ENCODE measurements around the gene LETMD1. TPM values are rescaled to one million over a fixed set of nuclear protein-coding genes. Genes with fewer than 3 reads are reported as not detected.

Gene LETMD1
- total and polyA plus RNA-seq, 2 of the 8 experiments (the other 6 are each of a cell fraction or from before 2014, with no cell fraction given), result 39.4 to 65.3 TPM

DNA sequence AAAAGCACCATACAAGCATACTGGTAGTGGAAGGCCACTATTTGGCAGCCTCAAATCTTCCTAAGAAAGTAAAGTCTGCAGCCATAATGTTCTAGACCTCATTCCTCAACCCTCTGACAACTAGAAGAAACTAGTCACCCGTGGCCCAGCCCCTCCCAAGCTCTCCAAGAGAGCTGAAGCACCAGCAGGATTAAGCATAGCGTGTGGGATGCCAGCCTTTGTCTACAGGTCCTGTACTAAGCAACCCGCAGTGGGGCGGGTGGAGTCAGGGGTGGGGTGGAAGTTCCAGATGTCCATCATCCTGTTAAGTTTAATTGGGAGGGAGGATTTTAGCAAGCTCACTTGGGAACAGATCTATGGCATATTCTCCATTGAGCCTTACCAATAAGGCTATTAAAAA is 36.2 kb upstream of the LETMD1 start:
- Histone ChIP-seq H4K20me1 (replicated peaks in 1 of 2; ENCODE audit: control insufficient read depth in 1 of 2, insufficient read depth in 2 of 2, low read length in 2 of 2) (no peaks in the 10 kb centered on the region), H3K4me2 (ENCODE audit: insufficient read depth in 1 of 2, low read depth in 2 of 2, low read length in 2 of 2) (no peak overlapping the region), H3K79me1 (ENCODE audit: low read depth, low read length) (peaks cover 2% of the 10 kb centered on the region; the same call in 1 of the 2 replicates), H2BK15ac (ENCODE audit: low read length) (no peak overlapping the region), H3K4ac (replicated peaks; ENCODE audit: insufficient read length, low read depth, low read length) (no peak overlapping the region), H4K8ac (ENCODE audit: extremely low read depth, insufficient read depth, low read length) (no peak overlapping the region), H4K91ac (replicated peaks; ENCODE audit: insufficient read length, low read length) (no peak overlapping the region), H3K18ac (ENCODE audit: extremely low read depth, low read length) (no peak overlapping the region), H2BK120ac (replicated peaks; ENCODE audit: low read depth, low read length) (no peak overlapping the region), H3K27ac (ENCODE audit: low read depth, low read length) (no peak overlapping the region), H2BK12ac (ENCODE audit: low read depth, low read length) (no peak overlapping the region), H3K27me3 (replicated peaks in 1 of 4; ENCODE audit: control insufficient read depth in 3 of 4, extremely low read depth in 1 of 4, insufficient read depth in 3 of 4, low read length in 3 of 4) (no peaks in the 10 kb centered on the region), H3K23me2 (ENCODE audit: low read depth, low read length) (no peaks in the 10 kb centered on the region), H3K36me3 (ENCODE audit: control insufficient read depth in 2 of 4, insufficient read depth in 4 of 4, low read length in 3 of 4) (peaks cover 0 to 4% (median 0%) of the 10 kb centered on the region in 4 experiments; a peak in 3 of 8 replicates), H2BK20ac (ENCODE audit: low read length) (no peak overlapping the region), H3K9me3 (ENCODE audit: insufficient read depth in 2 of 2, low read depth in 1 of 2, low read length in 1 of 2) (no peaks in the 10 kb centered on the region), H2AFZ (ENCODE audit: low read length) (no peak overlapping the region), H3K4me1 (replicated peaks in 1 of 4; ENCODE audit: control insufficient read depth in 3 of 4, insufficient read depth in 4 of 4, low read length in 3 of 4) (peaks cover 0 to 4% (median 2%) of the 10 kb centered on the region in 4 experiments; a peak in 3 of 7 replicates), H2BK5ac (ENCODE audit: low read depth, low read length) (no peak overlapping the region), H3K14ac (ENCODE audit: insufficient read length) (no peak overlapping the region), H3K56ac (replicated peaks; ENCODE audit: insufficient read length, low read depth, low read length) (no peak overlapping the region), H3K9ac (replicated peaks in 1 of 4; ENCODE audit: extremely low read depth in 1 of 4, low read depth in 3 of 4, low read length in 3 of 4) (no peak overlapping the region), H2AK5ac (ENCODE audit: low read depth, low read length) (no peak overlapping the region), H3K23ac (ENCODE audit: insufficient read length) (no peak overlapping the region), H4K5ac (ENCODE audit: insufficient read length, low read depth, low read length) (no peak overlapping the region), H3K4me3 (ENCODE audit: extremely low read depth in 1 of 4, insufficient read depth in 2 of 4, low read depth in 3 of 4, low read length in 4 of 4) (no peak overlapping the region), H3K79me2 (ENCODE audit: control insufficient read depth in 1 of 2, insufficient read depth in 2 of 2, low read length in 2 of 2) (peaks cover 0 to 56% of the 10 kb centered on the region in 2 experiments; a peak in 2 of 4 replicates)
- CTCF ChIA-PET (ENCODE audit: partially characterized antibody), result interaction anchor here (0.9 to 1.6 kb wide), 3 partner anchors 9 to 187 kb away, joined by 3 to 5 read pairs (median 3); no protein-coding TSS in a partner anchor
- FAIRE-seq (no peak), DNase-seq (ENCODE audit: low read depth in 1 of 2, low spot score in 2 of 2) (no peak)
- WGBS, 2 experiments (ENCODE audit: extremely low coverage in 1 of 2, insufficient coverage in 1 of 2, insufficient read length in 1 of 2, insufficient replicate concordance in 2 of 2, low coverage in 1 of 2, low lambda C conversion rate in 2 of 2, missing lambda C conversion rate in 1 of 2), result 86% methylated on average over 4 of the region's 4 CpGs; no CpG with 5 or more reads in 1 of the 2 experiments
- POLR2A ChIA-PET (ENCODE audit: partially characterized antibody), result interaction anchor here (0.6 to 3.3 kb wide), 4 partner anchors 14 to 324 kb away, joined by 3 to 12 read pairs (median 4); partner anchors contain the start of gene SLC11A2
- TF ChIP-seq POU5F1 (IDR thresholded peaks at IDR 0.05; ENCODE audit: low read depth, low read length), result no peak
- no peak for TF ChIP-seq SUZ12 (IDR thresholded peaks at IDR 0.05; ENCODE audit: low read length)
- no peak for TF ChIP-seq CBX8 (IDR thresholded peaks at IDR 0.05; ENCODE audit: borderline replicate concordance, low read depth, low read length)
- TF ChIP-seq, protein P1, sequence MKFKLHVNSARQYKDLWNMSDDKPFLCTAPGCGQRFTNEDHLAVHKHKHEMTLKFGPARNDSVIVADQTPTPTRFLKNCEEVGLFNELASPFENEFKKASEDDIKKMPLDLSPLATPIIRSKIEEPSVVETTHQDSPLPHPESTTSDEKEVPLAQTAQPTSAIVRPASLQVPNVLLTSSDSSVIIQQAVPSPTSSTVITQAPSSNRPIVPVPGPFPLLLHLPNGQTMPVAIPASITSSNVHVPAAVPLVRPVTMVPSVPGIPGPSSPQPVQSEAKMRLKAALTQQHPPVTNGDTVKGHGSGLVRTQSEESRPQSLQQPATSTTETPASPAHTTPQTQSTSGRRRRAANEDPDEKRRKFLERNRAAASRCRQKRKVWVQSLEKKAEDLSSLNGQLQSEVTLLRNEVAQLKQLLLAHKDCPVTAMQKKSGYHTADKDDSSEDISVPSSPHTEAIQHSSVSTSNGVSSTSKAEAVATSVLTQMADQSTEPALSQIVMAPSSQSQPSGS (IDR thresholded peaks at IDR 0.05; ENCODE audit: low read length), result no peak
- TF ChIP-seq TBP (IDR thresholded peaks at IDR 0.05; ENCODE audit: low read depth, low read length), result no peak
- no peak for TF ChIP-seq CHD2 (IDR thresholded peaks at IDR 0.05; ENCODE audit: low read length)
- TF ChIP-seq BCL11A (IDR thresholded peaks at IDR 0.05; ENCODE audit: low read depth in 2 of 2, low read length in 2 of 2), result no peak
- TF ChIP-seq, protein P2, sequence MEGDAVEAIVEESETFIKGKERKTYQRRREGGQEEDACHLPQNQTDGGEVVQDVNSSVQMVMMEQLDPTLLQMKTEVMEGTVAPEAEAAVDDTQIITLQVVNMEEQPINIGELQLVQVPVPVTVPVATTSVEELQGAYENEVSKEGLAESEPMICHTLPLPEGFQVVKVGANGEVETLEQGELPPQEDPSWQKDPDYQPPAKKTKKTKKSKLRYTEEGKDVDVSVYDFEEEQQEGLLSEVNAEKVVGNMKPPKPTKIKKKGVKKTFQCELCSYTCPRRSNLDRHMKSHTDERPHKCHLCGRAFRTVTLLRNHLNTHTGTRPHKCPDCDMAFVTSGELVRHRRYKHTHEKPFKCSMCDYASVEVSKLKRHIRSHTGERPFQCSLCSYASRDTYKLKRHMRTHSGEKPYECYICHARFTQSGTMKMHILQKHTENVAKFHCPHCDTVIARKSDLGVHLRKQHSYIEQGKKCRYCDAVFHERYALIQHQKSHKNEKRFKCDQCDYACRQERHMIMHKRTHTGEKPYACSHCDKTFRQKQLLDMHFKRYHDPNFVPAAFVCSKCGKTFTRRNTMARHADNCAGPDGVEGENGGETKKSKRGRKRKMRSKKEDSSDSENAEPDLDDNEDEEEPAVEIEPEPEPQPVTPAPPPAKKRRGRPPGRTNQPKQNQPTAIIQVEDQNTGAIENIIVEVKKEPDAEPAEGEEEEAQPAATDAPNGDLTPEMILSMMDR (IDR thresholded peaks at IDR 0.05; ENCODE audit: control extremely low read depth in 1 of 3, insufficient read depth in 1 of 3, low read depth in 1 of 3, low read length in 3 of 3), result no peak
- no peak for TF ChIP-seq TEAD4 (IDR thresholded peaks at IDR 0.05; ENCODE audit: low read depth, low read length)
- no peak for TF ChIP-seq SRF (IDR thresholded peaks at IDR 0.05; ENCODE audit: low read depth, low read length)
